HG03354 (cell line): ENCODE measurements around the gene MTMR12.

Source experiments
- ATAC-seq: cut with Tn5 transposase; IDR thresholded peaks from one replicate; pipeline ENCODE4 v1.9.1; 2021; ENCODE audit warnings: mild to moderate bottlenecking; ENCODE audit not compliant: unreplicated experiment, poor library complexity, severe bottlenecking

Gene MTMR12, protein sequence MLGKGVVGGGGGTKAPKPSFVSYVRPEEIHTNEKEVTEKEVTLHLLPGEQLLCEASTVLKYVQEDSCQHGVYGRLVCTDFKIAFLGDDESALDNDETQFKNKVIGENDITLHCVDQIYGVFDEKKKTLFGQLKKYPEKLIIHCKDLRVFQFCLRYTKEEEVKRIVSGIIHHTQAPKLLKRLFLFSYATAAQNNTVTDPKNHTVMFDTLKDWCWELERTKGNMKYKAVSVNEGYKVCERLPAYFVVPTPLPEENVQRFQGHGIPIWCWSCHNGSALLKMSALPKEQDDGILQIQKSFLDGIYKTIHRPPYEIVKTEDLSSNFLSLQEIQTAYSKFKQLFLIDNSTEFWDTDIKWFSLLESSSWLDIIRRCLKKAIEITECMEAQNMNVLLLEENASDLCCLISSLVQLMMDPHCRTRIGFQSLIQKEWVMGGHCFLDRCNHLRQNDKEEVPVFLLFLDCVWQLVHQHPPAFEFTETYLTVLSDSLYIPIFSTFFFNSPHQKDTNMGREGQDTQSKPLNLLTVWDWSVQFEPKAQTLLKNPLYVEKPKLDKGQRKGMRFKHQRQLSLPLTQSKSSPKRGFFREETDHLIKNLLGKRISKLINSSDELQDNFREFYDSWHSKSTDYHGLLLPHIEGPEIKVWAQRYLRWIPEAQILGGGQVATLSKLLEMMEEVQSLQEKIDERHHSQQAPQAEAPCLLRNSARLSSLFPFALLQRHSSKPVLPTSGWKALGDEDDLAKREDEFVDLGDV

DNA sequence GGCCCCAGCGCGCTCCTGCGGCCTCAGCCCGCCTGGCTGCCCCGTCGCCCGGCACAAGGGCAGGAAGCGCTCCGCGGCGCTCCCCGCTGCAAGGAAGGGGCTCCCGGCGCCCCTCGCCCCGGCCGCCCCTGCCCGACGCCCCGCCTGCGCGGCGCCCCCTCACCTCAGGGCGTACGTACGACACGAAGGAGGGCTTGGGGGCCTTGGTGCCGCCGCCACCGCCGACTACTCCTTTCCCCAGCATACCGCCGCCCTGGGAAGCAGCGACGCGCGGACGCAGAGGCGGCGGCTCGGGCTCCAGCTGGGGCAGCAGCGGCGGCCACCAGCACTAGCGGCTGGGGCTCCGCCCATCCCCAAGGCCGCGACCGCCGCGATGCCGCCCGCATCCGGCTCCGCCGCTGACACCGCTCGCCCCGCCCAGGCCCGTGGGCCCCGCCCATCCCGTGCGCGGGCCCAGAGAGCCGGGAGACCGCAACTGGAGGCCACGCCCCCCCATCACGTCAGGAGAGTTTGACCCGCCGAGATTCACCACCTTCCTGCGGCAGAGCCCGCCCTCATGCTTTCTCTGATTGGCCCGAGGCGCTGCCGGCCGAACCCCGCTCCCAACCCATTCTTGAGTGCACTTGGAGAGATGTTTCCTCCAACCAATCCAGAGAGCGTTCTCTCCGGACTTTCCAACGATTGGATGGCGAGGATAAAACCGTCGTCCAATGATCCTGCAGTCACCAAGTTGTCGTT, at the start of gene MTMR12:
TSS of gene MTMR12 (minus strand) at position 345 of the 738 bp plus-strand sequence. CDS start at position 244, 101 bp downstream.
- ATAC-seq, result peak; percentile 95

DNA sequence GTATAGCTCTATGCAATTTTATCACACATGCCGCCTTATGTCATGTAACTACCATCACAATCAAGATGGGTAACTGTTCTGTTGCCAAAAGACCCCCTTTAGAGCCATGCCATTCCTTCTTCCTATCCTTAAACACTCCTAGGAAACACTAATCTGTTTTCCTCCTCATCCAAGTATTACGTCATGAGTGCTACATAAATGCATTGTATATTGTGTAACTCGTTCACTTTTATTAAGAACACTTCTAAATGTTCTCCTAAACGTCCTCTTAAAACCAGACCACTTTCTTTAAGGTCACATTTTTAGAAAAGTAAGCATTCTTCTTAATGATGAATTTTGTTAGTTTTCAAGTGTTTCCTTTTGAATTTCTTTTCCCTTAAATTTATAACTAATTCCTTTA, 49.8 kb upstream of the MTMR12 start:
- no peak for ATAC-seq

GRCh38 chr5:32360906-32361305, 48.2 kb upstream of the MTMR12 start:
- ATAC-seq, result no peak

GRCh38 chr5:32358611-32359010, 45.9 kb upstream of the MTMR12 start:
- no peak for ATAC-seq

- ATAC-seq, result no peak
Observed at GRCh38 chr5:32357658-32358057, 44.9 kb upstream of the MTMR12 start.

GRCh38 chr5:32355686-32356085, 42.9 kb upstream of the MTMR12 start:
- ATAC-seq, result no peak

GRCh38 chr5:32353420-32353819, 40.7 kb upstream of the MTMR12 start:
- no peak for ATAC-seq

DNA sequence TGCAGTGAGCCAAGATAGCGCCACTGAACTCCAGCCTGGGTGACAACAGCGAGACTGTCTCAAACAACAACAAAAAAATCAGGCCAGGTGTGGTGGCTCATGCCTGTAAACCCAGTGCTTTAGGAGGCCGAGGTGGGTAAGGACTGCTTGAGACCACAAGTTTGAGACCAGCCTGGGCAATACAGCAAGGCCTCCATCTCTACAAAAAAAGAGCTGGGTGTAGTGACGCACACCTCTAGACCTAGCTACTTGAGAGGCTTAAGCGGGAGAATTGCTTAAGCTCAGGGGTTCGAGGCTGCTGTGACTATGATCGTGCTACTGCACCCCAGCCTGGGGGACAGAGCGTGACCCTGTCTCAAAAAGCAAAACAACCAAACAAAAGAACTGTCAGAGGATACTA, 39.9 kb upstream of the MTMR12 start:
- no peak for ATAC-seq

- no peak for ATAC-seq
Observed at GRCh38 chr5:32346869-32347268, 34.1 kb upstream of the MTMR12 start.

- no peak for ATAC-seq
Observed at GRCh38 chr5:32343058-32343672, 30.4 kb upstream of the MTMR12 start.

DNA sequence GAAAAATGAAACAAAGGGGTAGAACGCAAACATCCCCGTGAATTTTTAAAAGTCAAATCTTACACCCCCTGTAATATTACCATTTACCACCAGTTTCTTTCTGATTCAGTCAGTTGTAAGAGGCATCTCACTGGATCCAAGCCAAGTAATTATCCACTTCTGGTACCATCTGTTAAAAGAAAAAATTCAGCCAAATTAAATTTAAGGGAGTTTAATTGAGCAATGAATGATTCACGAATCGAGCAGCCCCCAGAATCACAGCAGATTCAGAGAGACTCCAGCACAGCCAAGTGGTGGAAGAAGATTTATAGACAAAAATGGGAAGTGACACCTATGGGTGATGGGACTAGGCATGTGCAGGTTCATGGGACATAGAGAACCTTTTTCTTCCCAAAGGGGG, 29.9 kb upstream of the MTMR12 start:
- no peak for ATAC-seq

- no peak for ATAC-seq
Observed at GRCh38 chr5:32339878-32340277, 27.1 kb upstream of the MTMR12 start.

- no peak for ATAC-seq
Observed at GRCh38 chr5:32339198-32339597, 26.5 kb upstream of the MTMR12 start.

DNA sequence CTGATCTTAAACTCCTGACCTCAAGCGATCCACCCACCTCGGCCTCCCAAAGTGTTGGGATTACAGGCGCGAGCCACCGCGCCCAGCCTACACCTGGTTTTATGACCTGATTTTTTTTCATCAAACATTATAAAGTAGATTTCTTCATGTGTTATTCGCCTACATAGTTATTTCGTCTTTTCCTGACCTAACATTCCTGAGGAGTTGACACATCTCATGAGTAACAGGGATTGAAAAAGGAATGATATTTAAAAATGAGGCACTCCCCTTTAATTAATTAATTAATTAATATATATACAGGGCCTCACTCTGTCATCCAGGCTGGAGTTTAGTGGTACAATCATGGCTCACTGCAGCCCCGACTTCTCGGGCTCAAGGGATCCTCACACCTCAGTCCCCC, 20.2 kb upstream of the MTMR12 start:
- no peak for ATAC-seq

DNA sequence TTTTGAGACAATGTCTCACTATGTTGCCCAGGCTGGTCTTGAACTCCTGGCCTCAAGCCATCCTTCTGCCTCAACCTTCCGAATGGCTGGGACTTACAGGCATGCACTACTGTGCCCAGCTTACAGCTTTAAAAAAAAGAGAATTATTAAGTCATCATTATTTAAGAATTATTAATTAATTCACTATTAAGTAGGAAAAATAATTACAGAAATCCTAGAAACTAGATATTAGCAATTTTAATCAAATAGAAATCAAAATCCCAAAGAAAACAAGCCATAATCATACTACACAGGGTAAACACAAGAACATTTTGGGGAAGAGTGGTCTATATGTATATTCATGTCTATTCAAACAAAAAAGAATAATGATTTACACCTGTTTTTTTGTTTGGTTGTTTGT, 19.6 kb upstream of the MTMR12 start:
- ATAC-seq, result no peak

DNA sequence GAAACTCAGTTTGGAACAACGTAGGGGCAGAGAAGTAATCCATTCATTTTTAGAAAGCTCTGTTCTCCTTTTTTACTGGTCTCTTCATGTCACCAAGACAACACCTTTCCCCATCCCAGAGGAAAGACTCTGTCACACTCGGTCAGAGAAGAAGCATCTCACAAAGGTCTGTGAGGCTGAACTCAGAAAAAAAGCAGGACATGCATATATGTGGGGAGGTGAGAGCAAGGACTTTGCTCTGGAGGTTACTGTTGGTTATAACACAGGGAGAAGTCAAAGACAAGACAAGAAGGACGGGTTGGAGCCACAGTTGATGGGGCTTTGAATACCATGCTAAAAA, 19.2 kb upstream of the MTMR12 start:
- no peak for ATAC-seq

DNA sequence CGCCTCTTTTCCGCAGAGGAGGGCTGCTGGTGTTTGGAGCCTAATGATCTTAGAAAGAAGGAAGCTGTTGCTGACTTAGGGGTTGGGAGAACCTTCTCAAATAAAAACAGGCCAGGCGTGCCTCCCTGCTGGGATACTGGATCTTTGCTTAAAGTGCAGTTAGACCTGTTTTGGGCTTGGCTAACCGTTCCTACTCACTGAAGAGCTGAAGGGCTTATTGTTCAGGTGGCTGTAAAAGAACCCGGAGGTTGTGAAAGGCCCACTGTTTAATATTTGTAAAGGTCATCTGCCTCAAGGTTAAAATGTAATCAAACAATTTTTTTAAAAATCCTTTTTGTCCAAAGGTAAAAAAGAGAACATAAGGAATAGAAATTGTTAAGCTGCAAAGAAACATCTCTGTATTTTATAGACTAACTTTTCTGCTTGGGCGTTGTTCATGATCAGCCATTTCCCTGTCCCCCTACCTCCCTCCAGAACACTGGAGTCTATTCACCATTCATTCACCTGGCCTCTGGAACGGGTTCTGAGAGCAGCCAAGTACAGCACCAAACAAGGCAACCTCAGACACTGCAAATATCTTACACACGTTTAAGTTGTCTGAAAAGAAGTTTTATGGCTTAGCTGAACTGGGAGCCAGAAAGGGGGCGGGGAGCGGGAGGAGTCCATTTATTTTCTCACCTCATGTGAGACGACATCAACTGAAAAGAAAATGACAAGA, 18.6 kb upstream of the MTMR12 start:
- ATAC-seq, result no peak

- no peak for ATAC-seq
Observed at GRCh38 chr5:32330126-32330971, 17.6 kb upstream of the MTMR12 start.

GRCh38 chr5:32329395-32329834, 16.7 kb upstream of the MTMR12 start:
- peak; percentile 81 for ATAC-seq
